Measurements from ENCODE around the gene PSMF1.
"Not testable (repeated sequence)": the region's sequence is repeated elsewhere in the genome, so short reads cannot be mapped to it uniquely, and the experiment has no call there.

PSMF1 gene

GRCh38 chr20:1214838-1215261, 96.4 kb downstream of the PSMF1 start:
- DNase-seq (ENCODE audit: low read depth in 2 of 2) = no peak

GRCh38 chr20:1215386-1216170, 97.2 kb downstream of the PSMF1 start:
- no peak for DNase-seq (ENCODE audit: low read depth in 2 of 2)

- not testable (repeated sequence) for DNase-seq (ENCODE audit: low read depth in 2 of 2)
These were observed 98.4 kb downstream of the PSMF1 start for GRCh38 chr20:1216527-1217427.

All from stimulated activated CD8-positive, alpha-beta memory T cell treated with anti-CD3 and anti-CD28 coated beads, Interleukin-7, amount 100 ng/mL, for 1 hour (primary cell).